ENCODE data around the gene SPATS2L. TPM values are rescaled to one million over a fixed set of nuclear protein-coding genes. Genes with fewer than 3 reads are reported as not detected.
A peak's percentile ranks its signal among the peaks of the same experiment; 100 is the strongest.

The SPATS2L gene
- total RNA-seq, 1 donor from 2014 or later, result 92.7 TPM

DNA sequence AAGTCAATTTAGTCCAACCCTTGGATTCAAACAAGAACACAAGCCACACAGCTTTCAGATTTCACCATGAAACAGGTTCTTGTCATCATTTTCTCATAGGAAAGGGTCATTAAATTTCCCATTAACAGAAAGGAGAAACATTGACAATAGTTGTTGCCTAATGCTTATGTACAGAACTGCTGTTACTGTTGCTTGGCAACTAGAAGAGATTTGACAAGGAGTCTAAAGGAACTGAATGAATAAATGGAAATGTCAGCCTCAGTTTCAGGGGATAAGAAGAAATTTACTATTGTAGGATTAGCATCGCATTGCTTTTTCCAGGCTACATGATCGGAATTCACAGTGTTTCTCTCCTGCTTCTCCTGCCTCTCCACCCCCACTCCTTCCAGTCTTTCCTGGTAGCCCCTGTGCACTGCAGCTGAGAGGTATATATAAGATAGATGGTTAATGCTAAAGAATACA, 90.3 kb downstream of the SPATS2L start:
- DNase-seq, result no peak
- TF ChIP-seq, protein P1, sequence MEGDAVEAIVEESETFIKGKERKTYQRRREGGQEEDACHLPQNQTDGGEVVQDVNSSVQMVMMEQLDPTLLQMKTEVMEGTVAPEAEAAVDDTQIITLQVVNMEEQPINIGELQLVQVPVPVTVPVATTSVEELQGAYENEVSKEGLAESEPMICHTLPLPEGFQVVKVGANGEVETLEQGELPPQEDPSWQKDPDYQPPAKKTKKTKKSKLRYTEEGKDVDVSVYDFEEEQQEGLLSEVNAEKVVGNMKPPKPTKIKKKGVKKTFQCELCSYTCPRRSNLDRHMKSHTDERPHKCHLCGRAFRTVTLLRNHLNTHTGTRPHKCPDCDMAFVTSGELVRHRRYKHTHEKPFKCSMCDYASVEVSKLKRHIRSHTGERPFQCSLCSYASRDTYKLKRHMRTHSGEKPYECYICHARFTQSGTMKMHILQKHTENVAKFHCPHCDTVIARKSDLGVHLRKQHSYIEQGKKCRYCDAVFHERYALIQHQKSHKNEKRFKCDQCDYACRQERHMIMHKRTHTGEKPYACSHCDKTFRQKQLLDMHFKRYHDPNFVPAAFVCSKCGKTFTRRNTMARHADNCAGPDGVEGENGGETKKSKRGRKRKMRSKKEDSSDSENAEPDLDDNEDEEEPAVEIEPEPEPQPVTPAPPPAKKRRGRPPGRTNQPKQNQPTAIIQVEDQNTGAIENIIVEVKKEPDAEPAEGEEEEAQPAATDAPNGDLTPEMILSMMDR (IDR thresholded peaks at IDR 0.05), result no peak
- ATAC-seq, result peak; percentile 54
- Histone ChIP-seq H3K9me3 (no peaks in the 10 kb centered on the region), H3K4me3 (no peak overlapping the region), H3K27ac (no peak overlapping the region), H3K4me1 (no peaks in the 10 kb centered on the region), H3K27me3 (no peaks in the 10 kb centered on the region), H3K36me3 (no peaks in the 10 kb centered on the region)
- intact Hi-C loops (cut with DNase I), result no loop called here

DNA sequence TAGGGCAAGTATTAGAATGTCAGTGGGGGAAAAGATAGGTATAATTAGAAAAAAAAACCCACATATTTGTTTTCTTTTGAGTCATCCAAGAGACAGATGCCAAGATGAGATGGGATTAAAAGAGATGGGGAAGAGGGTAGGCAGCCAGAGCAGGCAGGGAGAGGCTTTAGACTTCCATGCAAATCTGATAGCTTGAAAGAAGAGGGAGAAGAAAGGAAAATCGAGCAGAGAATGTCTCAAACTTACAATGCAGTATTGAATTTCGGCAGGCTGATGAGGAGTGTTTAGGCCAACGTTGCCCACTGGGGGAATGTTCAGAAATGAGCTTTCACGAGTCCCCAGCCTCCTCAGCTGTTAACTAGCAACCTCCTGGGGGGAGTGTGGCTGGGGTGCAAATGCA, 91.3 kb downstream of the SPATS2L start:
- Histone ChIP-seq H3K36me3 (no peaks in the 10 kb centered on the region), H3K4me3 (no peak overlapping the region), H3K27me3 (no peaks in the 10 kb centered on the region), H3K9me3 (no peaks in the 10 kb centered on the region), H3K27ac (no peak overlapping the region), H3K4me1 (no peaks in the 10 kb centered on the region)
- TF ChIP-seq, protein P1 (IDR thresholded peaks at IDR 0.05), result no peak
- DNase-seq, result no peak
- intact Hi-C loops (cut with DNase I), result no loop called here
- no peak for ATAC-seq

DNA sequence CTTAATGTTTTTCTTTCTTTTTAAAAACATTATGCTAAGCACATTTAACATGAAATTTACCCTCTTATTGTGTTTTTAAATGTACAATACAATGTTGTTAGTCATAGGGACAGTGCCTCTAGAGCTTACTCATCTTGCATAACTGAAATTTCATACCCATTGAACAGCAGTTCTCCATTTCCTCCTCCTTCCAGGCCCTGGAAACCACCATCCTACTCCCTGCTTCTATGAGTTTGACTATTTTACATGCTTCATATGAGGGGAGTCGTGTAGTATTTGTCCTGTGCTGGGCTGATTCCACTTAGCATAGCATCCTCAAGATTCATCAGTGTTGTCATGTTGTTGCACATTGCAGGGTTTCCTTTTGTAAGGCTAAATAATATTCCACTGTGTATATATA, 92.6 kb downstream of the SPATS2L start:
- H3K36me3 ChIP-seq, result no peaks in the 10 kb centered on the region
- intact Hi-C loops (cut with DNase I), result no loop called here
- ATAC-seq, result peak; percentile 21

DNA sequence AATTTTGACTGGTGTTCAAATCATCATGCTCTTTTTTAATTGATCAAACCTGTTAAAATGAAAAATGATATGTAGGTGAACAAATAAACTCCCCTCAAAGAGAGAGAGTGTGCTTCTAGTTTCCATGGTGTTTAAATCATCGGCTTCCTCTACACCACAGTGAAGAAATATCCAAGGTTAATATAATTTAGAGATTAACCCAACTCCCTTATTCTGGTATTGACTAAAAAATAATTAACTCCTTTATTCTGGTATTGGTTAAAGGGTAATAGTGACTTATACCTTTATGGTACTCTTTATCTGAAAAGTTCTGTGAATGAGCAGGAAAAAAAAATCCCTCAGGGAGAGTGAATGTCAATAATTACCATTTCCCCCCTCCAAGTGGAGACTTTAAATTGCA, 93.1 kb downstream of the SPATS2L start:
- TF ChIP-seq, protein P1 (IDR thresholded peaks at IDR 0.05), result no peak
- DNase-seq (no peak), ATAC-seq (no peak)
- Histone ChIP-seq H3K27me3 (no peaks in the 10 kb centered on the region), H3K27ac (no peak overlapping the region), H3K4me3 (no peak overlapping the region), H3K9me3 (no peaks in the 10 kb centered on the region), H3K4me1 (no peaks in the 10 kb centered on the region), H3K36me3 (no peaks in the 10 kb centered on the region)
- intact Hi-C loops (cut with DNase I), result no loop called here

More for the DNA sequence above, 92.6 kb downstream of the SPATS2L start:
- Histone ChIP-seq H3K27ac (no peak overlapping the region), H3K4me3 (no peak overlapping the region), H3K27me3 (no peaks in the 10 kb centered on the region), H3K9me3 (no peaks in the 10 kb centered on the region), H3K4me1 (no peaks in the 10 kb centered on the region)
- DNase-seq, result no peak
- TF ChIP-seq, protein P1 (IDR thresholded peaks at IDR 0.05), result no peak

DNA sequence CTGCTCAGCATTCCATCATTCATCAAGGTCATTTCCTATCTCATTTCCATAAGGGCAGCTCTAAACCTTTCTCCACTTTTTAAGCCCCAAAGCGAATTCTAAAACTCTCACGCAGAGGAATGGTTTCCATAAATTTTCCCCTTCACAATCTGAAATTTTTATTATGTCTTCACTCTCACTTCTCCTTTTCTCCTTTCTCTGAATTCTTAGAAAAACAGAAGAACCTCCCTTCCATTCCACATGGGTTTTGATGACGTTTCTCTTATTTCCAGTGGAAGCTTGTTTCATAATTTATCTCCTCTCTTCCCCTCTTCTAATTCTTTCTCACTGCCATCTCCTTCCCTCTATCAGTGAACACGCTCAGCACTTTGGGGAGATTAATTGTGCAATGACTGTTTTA, 97.3 kb downstream of the SPATS2L start:
- Histone ChIP-seq H3K9me3 (no peaks in the 10 kb centered on the region), H3K36me3 (no peaks in the 10 kb centered on the region), H3K27me3 (no peaks in the 10 kb centered on the region), H3K27ac (no peak overlapping the region), H3K4me1 (peaks cover 23% of the 10 kb centered on the region), H3K4me3 (no peak overlapping the region)
- ATAC-seq (peak; percentile 34), DNase-seq (no peak)
- TF ChIP-seq, protein P1 (IDR thresholded peaks at IDR 0.05), result no peak
- intact Hi-C loops (cut with DNase I), result no loop called here

DNA sequence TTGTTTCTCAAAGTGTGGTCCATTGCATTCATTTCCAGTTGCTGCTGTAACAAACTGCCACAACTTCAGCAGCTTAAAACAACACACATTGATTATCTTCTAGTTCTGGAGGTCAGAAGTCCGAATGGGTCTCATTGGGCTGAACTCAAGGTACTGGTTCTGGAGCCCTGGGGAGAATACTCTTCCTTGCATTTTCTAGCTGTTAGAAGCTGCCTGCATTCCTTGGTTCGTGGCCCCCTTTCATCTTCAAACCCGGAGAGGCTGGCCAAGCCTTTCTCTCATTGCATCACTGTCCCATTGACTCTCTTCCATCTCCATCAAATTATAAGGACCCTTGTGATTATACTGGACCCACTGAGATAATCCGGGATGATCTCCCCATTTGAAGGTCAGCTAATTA, 98.1 kb downstream of the SPATS2L start:
- Histone ChIP-seq H3K27me3 (no peaks in the 10 kb centered on the region), H3K9me3 (no peaks in the 10 kb centered on the region), H3K4me3 (no peak overlapping the region), H3K27ac (no peak overlapping the region), H3K36me3 (no peaks in the 10 kb centered on the region), H3K4me1 (peaks cover 23% of the 10 kb centered on the region)
- intact Hi-C loops (cut with DNase I), result no loop called here
- ATAC-seq, result no peak
- DNase-seq, result no peak
- TF ChIP-seq, protein P1 (IDR thresholded peaks at IDR 0.05), result no peak
